HepG2 (cell line): ENCODE data around the gene PYURF. TPM values are rescaled to one million over a fixed set of nuclear protein-coding genes. Genes with fewer than 3 reads are reported as not detected.

Experiments
- ATAD3A ChIP-seq: sonication (generic); formaldehyde crosslinking; IDR thresholded peaks from 2 replicates; pipeline ENCODE4 v1.4.0; 2020; ENCODE audit warnings: missing genetic modification reagents
- BRD4 ChIP-seq: sonication (generic); formaldehyde crosslinking; IDR thresholded peaks from 2 replicates; pipeline ENCODE4 v1.4.0; 2020; ENCODE audit warnings: missing genetic modification reagents
- HNRNPUL1 ChIP-seq: fragments of 200-400 bp; formaldehyde crosslinking; IDR thresholded peaks from 2 replicates; pipeline ENCODE4 v1.6.1; 2017; ENCODE audit warnings: low read depth, mild to moderate bottlenecking, low read length, moderate library complexity
- HOXA5 ChIP-seq: sonication (generic); formaldehyde crosslinking; IDR thresholded peaks from 2 replicates; pipeline ENCODE4 v1.4.0; 2020; ENCODE audit warnings: missing genetic modification reagents
- KMT2A ChIP-seq: sonication (generic); formaldehyde crosslinking; IDR thresholded peaks from 2 replicates; pipeline ENCODE4 v1.4.0; 2020; ENCODE audit warnings: missing genetic modification reagents
- MAF1 ChIP-seq: sonication (generic); formaldehyde crosslinking; IDR thresholded peaks from 2 replicates; pipeline ENCODE4 v1.5.0; 2020; ENCODE audit warnings: missing genetic modification reagents, borderline replicate concordance
- PCBP1 ChIP-seq: fragments of 200-400 bp; formaldehyde crosslinking; IDR thresholded peaks from 2 replicates; pipeline ENCODE4 v1.6.1; 2017; ENCODE audit warnings: mild to moderate bottlenecking, low read depth, low read length, borderline replicate concordance
- STAG1 ChIP-seq: sonication (generic); formaldehyde crosslinking; IDR thresholded peaks from 2 replicates; pipeline ENCODE4 v1.4.0; 2020; ENCODE audit warnings: missing genetic modification reagents
- YY1 ChIP-seq: IDR thresholded peaks from 2 replicates; pipeline ENCODE4 v1.6.1; 2011; ENCODE audit warnings: low read length, low read depth, moderate library complexity, mild to moderate bottlenecking; ENCODE audit not compliant: insufficient read depth, insufficient replicate concordance
- ZBTB8A ChIP-seq: sonication (generic); formaldehyde crosslinking; IDR thresholded peaks from 2 replicates; pipeline ENCODE4 v1.4.0; 2020; ENCODE audit warnings: mild to moderate bottlenecking, low read depth, missing genetic modification reagents, borderline replicate concordance
- ZFX ChIP-seq: sonication (generic); formaldehyde crosslinking; IDR thresholded peaks from 2 replicates; pipeline ENCODE4 v1.4.0; 2020; ENCODE audit warnings: mild to moderate bottlenecking, low read depth, missing genetic modification reagents, moderate library complexity
- ZNF317 ChIP-seq: sonication (generic); formaldehyde crosslinking; IDR thresholded peaks from 2 replicates; pipeline ENCODE4 v1.5.0; 2020; ENCODE audit warnings: mild to moderate bottlenecking, missing genetic modification reagents
- ZNF383 ChIP-seq: sonication (generic); formaldehyde crosslinking; IDR thresholded peaks from 2 replicates; pipeline ENCODE4 v1.4.0; 2020; ENCODE audit warnings: missing genetic modification reagents, mild to moderate bottlenecking, borderline replicate concordance
- ZNF441 ChIP-seq: sonication (generic); formaldehyde crosslinking; IDR thresholded peaks from 2 replicates; pipeline ENCODE4 v1.7.0; 2021; ENCODE audit warnings: missing genetic modification reagents, borderline replicate concordance
- ZNF546 ChIP-seq: sonication (generic); formaldehyde crosslinking; conservative IDR thresholded peaks from 2 replicates; pipeline ENCODE4 v1.8.1; 2023; ENCODE audit warnings: mild to moderate bottlenecking, missing genetic modification reagents
- ZNF557 ChIP-seq: sonication (generic); formaldehyde crosslinking; IDR thresholded peaks from 2 replicates; pipeline ENCODE4 v1.4.0; 2020; ENCODE audit warnings: missing genetic modification reagents
- ZSCAN22 ChIP-seq: sonication (generic); formaldehyde crosslinking; IDR thresholded peaks from 2 replicates; pipeline ENCODE4 v1.4.0; 2020; ENCODE audit warnings: mild to moderate bottlenecking, missing genetic modification reagents
- ZSCAN25 ChIP-seq: sonication (generic); formaldehyde crosslinking; IDR thresholded peaks from 2 replicates; pipeline ENCODE4 v1.8.0; 2022; ENCODE audit warnings: mild to moderate bottlenecking, missing genetic modification reagents
- polyA plus RNA-seq, 8 experiments: library from polyadenylated mRNA; depleted of rRNA in 3 of 8; stranded (reverse) in 7 of 8; unstranded in 1 of 8; fragments of >200 nt; fragmentation: Illumina TruSeq in 4 of 8; extraction: Trizol in 4 of 8; gene quantifications; 2 replicates each; pipeline versions ENCODE4 v1.2.1 to v1.2.3, GENCODE V29; 2011 to 2016; ENCODE audit warnings: low read depth in 4 of 8, missing spikeins in 1 of 8, mixed read lengths in 1 of 8; ENCODE audit not compliant: insufficient read depth in 1 of 8
- total RNA-seq, 5 experiments: library from RNA; depleted of rRNA; stranded (reverse); fragments of >200 nt; fragmentation: Illumina TruSeq; extraction: Trizol; gene quantifications; 2 replicates each; pipeline ENCODE4 v1.2.3, GENCODE V29; 2016; ENCODE audit warnings: low read depth in 1 of 5
- TF ChIP-seq, protein P1 (sequence below): sonication (generic); formaldehyde crosslinking; IDR thresholded peaks from 2 replicates; pipeline ENCODE4 v1.4.0; 2020; ENCODE audit warnings: mild to moderate bottlenecking, missing genetic modification reagents, borderline replicate concordance
- TF ChIP-seq, protein P2 (sequence below): fragments of 450-650 bp; IDR thresholded peaks from 2 replicates; pipeline ENCODE4 v1.6.1; 2017; ENCODE audit warnings: mild to moderate bottlenecking
- TF ChIP-seq, protein P3 (sequence below): sonication (generic); formaldehyde crosslinking; IDR thresholded peaks from 2 replicates; pipeline ENCODE4 v1.5.1; 2020; ENCODE audit warnings: missing genetic modification reagents, mild to moderate bottlenecking, borderline replicate concordance
- TF ChIP-seq, protein P4 (sequence below): sonication (generic); formaldehyde crosslinking; IDR thresholded peaks from 2 replicates; pipeline ENCODE4 v1.8.0; 2022; ENCODE audit warnings: missing genetic modification reagents, low read depth, mild to moderate bottlenecking, borderline replicate concordance

PYURF gene
- total and polyA plus RNA-seq, 2 of the 13 experiments (the other 11 are each of a cell fraction or from before 2014, with no cell fraction given), result 59.9 to 95.2 TPM

DNA sequence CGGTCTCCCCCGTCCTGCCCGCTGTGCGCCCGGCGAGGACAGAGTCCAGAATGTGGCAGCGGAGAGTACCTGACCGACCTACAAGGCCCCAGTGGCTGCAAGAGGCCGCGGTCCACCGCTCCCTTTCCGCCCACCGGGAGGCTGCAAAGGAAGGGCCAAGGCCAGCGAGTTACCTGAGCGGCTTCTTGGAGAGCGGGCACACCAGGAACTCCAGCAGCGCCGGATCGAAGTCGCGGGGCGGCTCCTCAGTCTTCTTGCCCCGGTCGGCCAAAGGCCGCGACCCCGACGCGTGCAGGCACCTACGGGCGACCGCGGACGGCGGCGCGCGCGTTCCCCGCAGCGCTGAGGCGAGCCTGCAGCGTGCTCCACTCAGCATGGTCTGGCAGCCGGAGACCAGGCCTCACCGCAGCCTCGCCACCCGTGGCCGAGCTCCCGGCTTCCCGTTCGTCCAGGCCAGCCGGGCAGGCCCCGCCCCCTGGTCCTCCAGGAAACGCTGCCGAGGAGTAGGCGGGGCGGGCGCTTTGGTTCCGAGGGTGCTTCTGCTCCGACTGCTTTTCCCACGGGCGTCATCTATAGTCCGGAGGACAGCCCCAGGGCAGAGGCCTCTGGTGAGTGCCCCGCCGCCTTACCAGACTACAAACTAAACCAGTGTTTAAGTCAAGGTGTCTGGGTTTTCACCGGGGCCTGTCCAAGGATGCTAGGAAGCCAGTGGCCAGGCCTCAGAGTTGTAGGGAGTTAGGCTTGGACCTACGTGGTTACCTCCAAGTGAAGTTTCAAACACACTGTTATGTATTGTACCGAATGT is at the start of gene PYURF (continued):
- TF ChIP-seq, protein P1, sequence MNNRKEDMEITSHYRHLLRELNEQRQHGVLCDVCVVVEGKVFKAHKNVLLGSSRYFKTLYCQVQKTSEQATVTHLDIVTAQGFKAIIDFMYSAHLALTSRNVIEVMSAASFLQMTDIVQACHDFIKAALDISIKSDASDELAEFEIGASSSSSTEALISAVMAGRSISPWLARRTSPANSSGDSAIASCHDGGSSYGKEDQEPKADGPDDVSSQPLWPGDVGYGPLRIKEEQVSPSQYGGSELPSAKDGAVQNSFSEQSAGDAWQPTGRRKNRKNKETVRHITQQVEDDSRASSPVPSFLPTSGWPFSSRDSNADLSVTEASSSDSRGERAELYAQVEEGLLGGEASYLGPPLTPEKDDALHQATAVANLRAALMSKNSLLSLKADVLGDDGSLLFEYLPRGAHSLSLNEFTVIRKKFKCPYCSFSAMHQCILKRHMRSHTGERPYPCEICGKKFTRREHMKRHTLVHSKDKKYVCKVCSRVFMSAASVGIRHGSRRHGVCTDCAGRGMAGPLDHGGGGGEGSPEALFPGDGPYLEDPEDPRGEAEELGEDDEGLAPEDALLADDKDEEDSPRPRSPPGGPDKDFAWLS (CRISPR knock-in tag), result peak; percentile 91; the same call in 1 of the 2 replicates
- TF ChIP-seq, protein P2, sequence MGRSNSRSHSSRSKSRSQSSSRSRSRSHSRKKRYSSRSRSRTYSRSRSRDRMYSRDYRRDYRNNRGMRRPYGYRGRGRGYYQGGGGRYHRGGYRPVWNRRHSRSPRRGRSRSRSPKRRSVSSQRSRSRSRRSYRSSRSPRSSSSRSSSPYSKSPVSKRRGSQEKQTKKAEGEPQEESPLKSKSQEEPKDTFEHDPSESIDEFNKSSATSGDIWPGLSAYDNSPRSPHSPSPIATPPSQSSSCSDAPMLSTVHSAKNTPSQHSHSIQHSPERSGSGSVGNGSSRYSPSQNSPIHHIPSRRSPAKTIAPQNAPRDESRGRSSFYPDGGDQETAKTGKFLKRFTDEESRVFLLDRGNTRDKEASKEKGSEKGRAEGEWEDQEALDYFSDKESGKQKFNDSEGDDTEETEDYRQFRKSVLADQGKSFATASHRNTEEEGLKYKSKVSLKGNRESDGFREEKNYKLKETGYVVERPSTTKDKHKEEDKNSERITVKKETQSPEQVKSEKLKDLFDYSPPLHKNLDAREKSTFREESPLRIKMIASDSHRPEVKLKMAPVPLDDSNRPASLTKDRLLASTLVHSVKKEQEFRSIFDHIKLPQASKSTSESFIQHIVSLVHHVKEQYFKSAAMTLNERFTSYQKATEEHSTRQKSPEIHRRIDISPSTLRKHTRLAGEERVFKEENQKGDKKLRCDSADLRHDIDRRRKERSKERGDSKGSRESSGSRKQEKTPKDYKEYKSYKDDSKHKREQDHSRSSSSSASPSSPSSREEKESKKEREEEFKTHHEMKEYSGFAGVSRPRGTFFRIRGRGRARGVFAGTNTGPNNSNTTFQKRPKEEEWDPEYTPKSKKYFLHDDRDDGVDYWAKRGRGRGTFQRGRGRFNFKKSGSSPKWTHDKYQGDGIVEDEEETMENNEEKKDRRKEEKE, result no peak
- TF ChIP-seq MAF1 (CRISPR knock-in tag), result peak; percentile 49
- TF ChIP-seq ZSCAN25 (CRISPR knock-in tag), result 0 out of 2 replicates have a peak, but pooled peaks have one; percentile 18
- TF ChIP-seq ZNF383 (CRISPR knock-in tag), result no peak
- peak; percentile 100 for TF ChIP-seq ZFX (CRISPR knock-in tag)
- TF ChIP-seq ZSCAN22, result no peak
- TF ChIP-seq ZNF317 (CRISPR knock-in tag), result peak; percentile 71; the same call in 1 of the 2 replicates
- TF ChIP-seq HOXA5 (CRISPR knock-in tag), result peak; percentile 83
- TF ChIP-seq PCBP1, result no peak
- peak; percentile 18; the same call in 1 of the 2 replicates for TF ChIP-seq ATAD3A (CRISPR knock-in tag)
- TF ChIP-seq ZNF546, result peak; percentile 94; the same call in 1 of the 2 replicates
- TF ChIP-seq HNRNPUL1, result no peak
- TF ChIP-seq, protein P3, sequence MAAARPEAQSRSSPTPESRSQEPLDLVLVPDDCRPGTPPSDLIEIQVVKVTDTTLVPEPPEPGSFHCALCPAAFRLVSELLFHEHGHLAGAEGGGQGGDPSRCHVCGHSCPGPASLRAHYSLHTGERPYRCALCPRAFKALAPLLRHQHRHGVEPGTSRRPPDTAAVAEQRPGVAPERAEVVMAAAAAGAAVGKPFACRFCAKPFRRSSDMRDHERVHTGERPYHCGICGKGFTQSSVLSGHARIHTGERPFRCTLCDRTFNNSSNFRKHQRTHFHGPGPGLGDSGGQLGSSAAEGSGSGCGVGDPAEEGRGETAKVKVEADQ (CRISPR knock-in tag), result peak; percentile 93; the same call in 1 of the 2 replicates
- peak; percentile 76 for TF ChIP-seq YY1
- TF ChIP-seq ZBTB8A, result 0 out of 2 replicates have a peak, but pooled peaks have one; percentile 86
- peak; percentile 68; the same call in 1 of the 2 replicates for TF ChIP-seq ZNF441 (CRISPR knock-in tag)
- TF ChIP-seq BRD4 (CRISPR knock-in tag), result peak; percentile 89
- TF ChIP-seq, protein P4, sequence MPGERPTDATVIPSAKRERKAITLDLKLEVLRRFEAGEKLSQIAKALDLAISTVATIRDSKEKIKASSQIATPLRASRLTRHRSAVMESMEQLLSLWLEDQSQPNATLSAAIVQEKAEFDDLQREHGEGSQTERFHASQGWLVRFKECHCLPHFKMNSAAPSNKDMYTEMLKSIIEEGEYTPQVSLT (CRISPR knock-in tag), result peak; percentile 94
- TF ChIP-seq ZNF557, result peak; percentile 51; the same call in 1 of the 2 replicates
- no peak for TF ChIP-seq STAG1 (CRISPR knock-in tag)
- peak; percentile 96 for TF ChIP-seq KMT2A (CRISPR knock-in tag)
